ENCODE measurements around the gene ALDH1B1. TPM values are rescaled to one million over a fixed set of nuclear protein-coding genes. Genes with fewer than 3 reads are reported as not detected.

Gene ALDH1B1
- total and polyA plus RNA-seq, 2 of the 13 experiments (the other 11 are each of a cell fraction or from before 2014, with no cell fraction given) = 45.1 to 125 TPM

- Histone ChIP-seq H2AFZ (ENCODE audit: low read length) (no peak within 1 kb of the TSS), H3K4me3 (replicated peaks in 1 of 3; ENCODE audit: insufficient read depth in 1 of 3, low read depth in 2 of 3, low read length in 3 of 3) (peak within 1 kb of the TSS in 2 of 3 experiments; percentile 33 to 66; a peak in 4 of 6 replicates), H3K27me3 (ENCODE audit: control insufficient read depth in 1 of 2, insufficient read depth in 2 of 2, low read length in 2 of 2) (peaks cover 0 to 54% of the 10 kb centered on the region in 2 experiments; a peak in 4 of 5 replicates), H3K9ac (ENCODE audit: insufficient read depth, low read depth, low read length) (no peak within 1 kb of the TSS), H3K4me1 (ENCODE audit: insufficient read depth, low read length) (peaks cover 32% of the 10 kb centered on the region), H3K9me3 (ENCODE audit: low read length) (no peaks in the 10 kb centered on the region), H3K79me2 (ENCODE audit: insufficient read depth, low read length) (no peaks in the 10 kb centered on the region), H3K27ac (ENCODE audit: extremely low read length, insufficient read depth, low read length) (no peak within 1 kb of the TSS), H4K20me1 (ENCODE audit: insufficient read depth, low read length) (no peaks in the 10 kb centered on the region), H3K4me2 (ENCODE audit: low read depth, low read length) (peak within 1 kb of the TSS; percentile 85), H3K36me3 (replicated peaks in 1 of 2; ENCODE audit: control insufficient read depth in 1 of 2, insufficient read depth in 2 of 2, low read length in 2 of 2) (no peaks in the 10 kb centered on the region)
- WGBS (ENCODE audit: low lambda C conversion rate) = 78% methylated on average over 29 of the region's 115 CpGs
- ChIA-PET CTCF (ENCODE audit: low intra/inter-chr PET ratio, low total read pairs) (no interaction called here), POLR2A (no interaction called here)
- FAIRE-seq (no peak), DNase-seq (ENCODE audit: low spot score) (no peak), ATAC-seq (peak; percentile 91)
- intact Hi-C loops (cut with micrococcal nuclease; ENCODE audit: unreplicated experiment) = no loop called here
- in situ Hi-C loops (cut with HindIII; ENCODE audit: extremely low pct_ligation_motif_present, low pct_unique_long_range_greater_than_20kb) = no loop called here
- BruUV-seq (replicated peaks) = no TSS peak
- TF ChIP-seq MXD3 (CRISPR knock-in tag; IDR thresholded peaks at IDR 0.05) = peak; percentile 54; the same call in 1 of the 2 replicates
- TF ChIP-seq ZFY (CRISPR knock-in tag; IDR thresholded peaks at IDR 0.05) = peak; percentile 46; the same call in 1 of the 2 replicates
- TF ChIP-seq ZNF776 (CRISPR knock-in tag; IDR thresholded peaks at IDR 0.05) = peak; percentile 76; the same call in 1 of the 2 replicates
- TF ChIP-seq MYPOP (CRISPR knock-in tag; IDR thresholded peaks at IDR 0.05) = 0 out of 2 replicates have a peak, but pooled peaks have one; percentile 39
- peak; percentile 81 for TF ChIP-seq ARNT2 (CRISPR knock-in tag; IDR thresholded peaks at IDR 0.05; ENCODE audit: low read depth)
- TF ChIP-seq RXRB (CRISPR knock-in tag; IDR thresholded peaks at IDR 0.05; ENCODE audit: borderline replicate concordance) = no peak
- TF ChIP-seq CCDC6 (CRISPR knock-in tag; IDR thresholded peaks at IDR 0.05) = 0 out of 2 replicates have a peak, but pooled peaks have one; percentile 22
- TF ChIP-seq ZNF282 (IDR thresholded peaks at IDR 0.05; ENCODE audit: partially characterized antibody) = no peak
- TF ChIP-seq ATF7-NPFF (CRISPR knock-in tag; IDR thresholded peaks at IDR 0.05; ENCODE audit: low read depth) = peak; percentile 56; the same call in 1 of the 2 replicates
- peak; percentile 33; the same call in 1 of the 2 replicates for TF ChIP-seq UBTF (CRISPR knock-in tag; IDR thresholded peaks at IDR 0.05)
- 0 out of 2 replicates have a peak, but pooled peaks have one; percentile 42 for TF ChIP-seq ZNF564 (CRISPR knock-in tag; IDR thresholded peaks at IDR 0.05)
- TF ChIP-seq SALL1 (CRISPR knock-in tag; IDR thresholded peaks at IDR 0.05) = peak; percentile 34; the same call in 1 of the 2 replicates
- peak; percentile 89 for TF ChIP-seq MAX (IDR thresholded peaks at IDR 0.05)
- no peak for TF ChIP-seq LBX2 (CRISPR knock-in tag; IDR thresholded peaks at IDR 0.05; ENCODE audit: borderline replicate concordance)
- no peak for TF ChIP-seq FOXO1 (CRISPR knock-in tag; IDR thresholded peaks at IDR 0.05)
- peak; percentile 52; the same call in 1 of the 2 replicates for TF ChIP-seq NFYC (CRISPR knock-in tag; IDR thresholded peaks at IDR 0.05)
- 0 out of 2 replicates have a peak, but pooled peaks have one; percentile 21 for TF ChIP-seq ELF3 (CRISPR knock-in tag; IDR thresholded peaks at IDR 0.05)
- peak; percentile 67 for TF ChIP-seq NFYB (CRISPR knock-in tag; IDR thresholded peaks at IDR 0.05)
- 0 out of 2 replicates have a peak, but pooled peaks have one; percentile 48 for TF ChIP-seq ZNF777 (CRISPR knock-in tag; IDR thresholded peaks at IDR 0.05)
- no peak for TF ChIP-seq HES4 (CRISPR knock-in tag; IDR thresholded peaks at IDR 0.05; ENCODE audit: borderline replicate concordance)
Observed at GRCh38 chr9:38423973-38424843, 31.7 kb downstream of the ALDH1B1 start, which contains the start of gene IGFBPL1. Gene IGFBPL1, minus strand, starts transcription at chr9:38424454. Its CDS starts 30 bp downstream, at chr9:38424424.

All from HepG2 (cell line).